Renal pelvis (tissue), 4 donors: ENCODE measurements around the gene DPP6. TPM values are rescaled to one million over a fixed set of nuclear protein-coding genes. Genes with fewer than 3 reads are reported as not detected.

Source experiments
- DNase-seq: peaks from one replicate; pipeline ENCODE4 v3.0.0-alpha.2; 2013
- polyA plus RNA-seq, 3 donors: library from polyadenylated mRNA; unstranded; fragments of 120-200 nt; gene quantifications; one replicate each; pipeline ENCODE4 v1.2.1, GENCODE V29; 2013; ENCODE audit not compliant: insufficient read length in 3 of 3

DPP6 gene
- polyA plus RNA-seq, 3 donors: 33.5 to 49.0 (median 44.4) TPM

- no peak for DNase-seq
Measured at GRCh38 chr7:154394804-154395203, 342.6 kb downstream of the DPP6 start.

GRCh38 chr7:154406312-154406711 is 354.1 kb downstream of the DPP6 start:
- DNase-seq: no peak

- DNase-seq: peak; percentile 69
Measured at GRCh38 chr7:154409703-154410311, 357.6 kb downstream of the DPP6 start.

- DNase-seq: no peak
Measured at GRCh38 chr7:154412105-154412504, 359.9 kb downstream of the DPP6 start.

GRCh38 chr7:154415709-154416399 is 363.7 kb downstream of the DPP6 start:
- no peak for DNase-seq

- no peak for DNase-seq
Measured at GRCh38 chr7:154416714-154417113, 364.5 kb downstream of the DPP6 start.

- no peak for DNase-seq
Measured at GRCh38 chr7:154419344-154419743, 367.1 kb downstream of the DPP6 start.

GRCh38 chr7:154423231-154423630 is 371.0 kb downstream of the DPP6 start:
- DNase-seq: peak; percentile 42

GRCh38 chr7:154424350-154424749 is 372.2 kb downstream of the DPP6 start:
- peak; percentile 33 for DNase-seq

- DNase-seq: peak; percentile 48
Measured at GRCh38 chr7:154425271-154425670, 373.1 kb downstream of the DPP6 start.

GRCh38 chr7:154426778-154427177 is 374.6 kb downstream of the DPP6 start:
- no peak for DNase-seq

GRCh38 chr7:154427533-154427932 is 375.3 kb downstream of the DPP6 start:
- DNase-seq: no peak

GRCh38 chr7:154429666-154430404 is 377.6 kb downstream of the DPP6 start:
- no peak for DNase-seq

- no peak for DNase-seq
Measured at GRCh38 chr7:154430640-154431039, 378.4 kb downstream of the DPP6 start.

- no peak for DNase-seq
Measured at GRCh38 chr7:154431045-154431444, 378.8 kb downstream of the DPP6 start.

GRCh38 chr7:154433632-154434598 is 381.7 kb downstream of the DPP6 start:
- no peak for DNase-seq

- DNase-seq: no peak
Measured at GRCh38 chr7:154436560-154436959, 384.4 kb downstream of the DPP6 start.

GRCh38 chr7:154437234-154437633 is 385.0 kb downstream of the DPP6 start:
- no peak for DNase-seq

- no peak for DNase-seq
Measured at GRCh38 chr7:154438571-154439367, 386.6 kb downstream of the DPP6 start.

- DNase-seq: no peak
Measured at GRCh38 chr7:154440058-154440457, 387.9 kb downstream of the DPP6 start.

GRCh38 chr7:154440651-154441050 is 388.5 kb downstream of the DPP6 start:
- DNase-seq: no peak
